Endothelial cell of umbilical vein (primary cell): ENCODE results near the gene ZNF202. TPM values are rescaled to one million over a fixed set of nuclear protein-coding genes. Genes with fewer than 3 reads are reported as not detected.

Source experiments
- BruUV-seq: library from RNA; stranded (reverse); fragments of 400-500 nt; replicated peaks from 2 replicates; lab custom pipeline; 2021; lab: Mats Ljungman, UMichigan
- CTCF ChIA-PET: fragments of 300-600, 350-600 bp; sonication (Branson Sonifier 250); formaldehyde crosslinking; loops from one replicate; lab custom pipeline; 2021; ENCODE audit warnings: antibody characterized with exemption, inconsistent platforms; lab: Charles Lee
- POLR2A ChIA-PET: fragments of 300-600, 350-600 bp; sonication (Branson Sonifier 250); formaldehyde crosslinking; loops from one replicate; lab custom pipeline; 2021; ENCODE audit warnings: antibody characterized with exemption, inconsistent platforms; lab: Charles Lee
- DNase-seq: peaks from one replicate; pipeline ENCODE4 v3.0.0-alpha.2; 2011; ENCODE audit warnings: low read depth, low spot score
- FAIRE-seq: peaks from 2 replicates; lab custom pipeline; 2011; peaks lifted over from hg19 to GRCh38; lab: Jason Lieb, UNC
- H2AFZ ChIP-seq: 2 replicates; pipeline ENCODE4 v1.6.0; 2012; ENCODE audit warnings: low read depth, low read length, control low read depth, inconsistent platforms
- H3K27ac ChIP-seq: 2 replicates; pipeline ENCODE4 v1.5.1; 2011; ENCODE audit warnings: low read depth, mild to moderate bottlenecking, control low read depth, low read length, moderate library complexity; ENCODE audit not compliant: insufficient read depth
- H3K27me3 ChIP-seq, 2 experiments: 2 replicates each; pipeline versions ENCODE4 v1.6.0 to v1.6.1; 2011; ENCODE audit warnings: low read length in 2 of 2, mixed read lengths in 1 of 2; ENCODE audit not compliant: control insufficient read depth in 2 of 2, insufficient read depth in 2 of 2
- H3K36me3 ChIP-seq, 2 experiments: 2 replicates in 1 of 2; 3 replicates in 1 of 2; pipeline ENCODE4 v1.5.1; 2011; ENCODE audit warnings: low read length in 2 of 2, mild to moderate bottlenecking in 1 of 2, moderate library complexity in 1 of 2; ENCODE audit not compliant: control insufficient read depth in 2 of 2, insufficient read depth in 2 of 2; ENCODE audit errors: extremely low read depth in 1 of 2
- H3K4me1 ChIP-seq: 3 replicates; pipeline ENCODE4 v1.5.1; 2011; ENCODE audit warnings: mild to moderate bottlenecking, low read length; ENCODE audit not compliant: control insufficient read depth, insufficient read depth; ENCODE audit errors: extremely low read depth
- H3K4me2 ChIP-seq: 2 replicates; pipeline ENCODE4 v1.6.1; 2011; ENCODE audit warnings: low read length, control low read depth, mixed read lengths; ENCODE audit not compliant: insufficient read depth
- H3K4me3 ChIP-seq, 3 experiments: fragments of 200-600 bp in 1 of 3; sonication (generic), shearing (Covaris generic) in 1 of 3; replicated peaks in 1 of 3; 2 replicates each; pipeline ENCODE4 v1.5.1; 2011 to 2016; ENCODE audit warnings: control low read depth in 3 of 3, low read length in 3 of 3, mild to moderate bottlenecking in 2 of 3, inconsistent platforms in 1 of 3, low read depth in 1 of 3, moderate library complexity in 1 of 3; ENCODE audit not compliant: insufficient read depth in 1 of 3
- H3K79me2 ChIP-seq: 2 replicates; pipeline ENCODE4 v1.6.0; 2012; ENCODE audit warnings: low read length, inconsistent platforms; ENCODE audit not compliant: control insufficient read depth, insufficient read depth
- H3K9ac ChIP-seq: replicated peaks from 2 replicates; pipeline ENCODE3; 2011; ENCODE audit warnings: low read length, control low read depth; ENCODE audit not compliant: insufficient read depth; ENCODE audit errors: extremely low read depth
- H3K9me1 ChIP-seq: replicated peaks from 3 replicates; pipeline ENCODE4 v1.6.0; 2011; ENCODE audit warnings: mild to moderate bottlenecking, low read length; ENCODE audit not compliant: control insufficient read depth, insufficient read depth; ENCODE audit errors: extremely low read depth
- H3K9me3 ChIP-seq: replicated peaks from 2 replicates; pipeline ENCODE4 v1.5.1; 2012; ENCODE audit warnings: low read length, inconsistent platforms; ENCODE audit not compliant: control insufficient read depth, insufficient read depth
- H4K20me1 ChIP-seq: replicated peaks from 2 replicates; pipeline ENCODE3; 2011; ENCODE audit warnings: mild to moderate bottlenecking, low read length; ENCODE audit not compliant: control insufficient read depth, insufficient read depth; ENCODE audit errors: extremely low read depth
- EZH2 ChIP-seq: IDR thresholded peaks from 2 replicates; pipeline ENCODE4 v1.6.1; 2012; ENCODE audit warnings: borderline replicate concordance, low read depth, mild to moderate bottlenecking, moderate library complexity, low read length, inconsistent platforms; ENCODE audit not compliant: severe bottlenecking
- FOS ChIP-seq: IDR thresholded peaks from 2 replicates; pipeline ENCODE4 v1.6.1; 2011; ENCODE audit warnings: mild to moderate bottlenecking, low read length, moderate library complexity, borderline replicate concordance; ENCODE audit not compliant: insufficient read depth
- GATA2 ChIP-seq: IDR thresholded peaks from 2 replicates; pipeline ENCODE4 v1.7.0; 2011; ENCODE audit warnings: low read depth, mild to moderate bottlenecking, moderate library complexity, mixed read lengths, low read length; ENCODE audit not compliant: insufficient read length, insufficient read depth
- JUN ChIP-seq: IDR thresholded peaks from 2 replicates; pipeline ENCODE4 v1.6.1; 2011; ENCODE audit warnings: borderline replicate concordance, low read depth; ENCODE audit not compliant: insufficient read length, insufficient read depth
- MYC ChIP-seq: IDR thresholded peaks from one replicate; pipeline ENCODE4 v1.6.1; 2011; ENCODE audit warnings: mild to moderate bottlenecking, low read depth, low read length
- POLR2A ChIP-seq: IDR thresholded peaks from 2 replicates; pipeline ENCODE4 v1.6.1; 2012; ENCODE audit warnings: low read depth, mild to moderate bottlenecking, control low read depth, low read length
- POLR2AphosphoS5 ChIP-seq: IDR thresholded peaks from 2 replicates; pipeline ENCODE4 v1.6.1; 2012; ENCODE audit warnings: low read depth, mild to moderate bottlenecking, control low read depth, low read length, moderate library complexity; ENCODE audit not compliant: insufficient read depth
- dilution Hi-C: fragments of 300-500 bp; cut with MboI; formaldehyde crosslinking; loops from one replicate; pipeline ENCODE4 v1.15.0; 2019; ENCODE audit warnings: low sequenced_read_pairs; ENCODE audit not compliant: extremely low pct_ligation_motif_present
- intact Hi-C: fragments of 100-400 bp; cut with micrococcal nuclease; formaldehyde crosslinking; loops from one replicate; pipeline ENCODE4 v1.10.0; 2022
- polyA plus RNA-seq, 4 experiments: library from polyadenylated mRNA; depleted of rRNA in 3 of 4; stranded (reverse) in 3 of 4; unstranded in 1 of 4; fragments of >200 nt; gene quantifications; 2 replicates each; pipeline versions ENCODE4 v1.2.1 to v1.2.3, GENCODE V29; 2011 to 2012; ENCODE audit warnings: missing spikeins in 1 of 4
- total RNA-seq: library from RNA; stranded (reverse); gene quantifications from 2 replicates; pipeline ENCODE4 v1.2.3, GENCODE V29; 2021
- TF ChIP-seq, protein P1 (sequence below), 2 donors: IDR thresholded peaks; 1 replicate in 1 of 2; 2 replicates in 1 of 2; pipeline ENCODE4 v1.5.1; 2011; ENCODE audit warnings: low read length in 2 of 2, mild to moderate bottlenecking in 2 of 2, moderate library complexity in 2 of 2, control low read depth in 1 of 2, inconsistent platforms in 1 of 2, low read depth in 1 of 2; ENCODE audit not compliant: insufficient read depth in 1 of 2; ENCODE audit errors: extremely low read depth in 1 of 2
- TF ChIP-seq, protein P2 (sequence below): IDR thresholded peaks from 2 replicates; pipeline ENCODE4 v1.6.1; 2011; ENCODE audit not compliant: insufficient read depth, insufficient read length

Gene ZNF202
- total and polyA plus RNA-seq, 2 donors (not counting 3 experiments of a cell fraction or from before 2014, with no cell fraction given): 6.5 to 12.3 TPM

DNA sequence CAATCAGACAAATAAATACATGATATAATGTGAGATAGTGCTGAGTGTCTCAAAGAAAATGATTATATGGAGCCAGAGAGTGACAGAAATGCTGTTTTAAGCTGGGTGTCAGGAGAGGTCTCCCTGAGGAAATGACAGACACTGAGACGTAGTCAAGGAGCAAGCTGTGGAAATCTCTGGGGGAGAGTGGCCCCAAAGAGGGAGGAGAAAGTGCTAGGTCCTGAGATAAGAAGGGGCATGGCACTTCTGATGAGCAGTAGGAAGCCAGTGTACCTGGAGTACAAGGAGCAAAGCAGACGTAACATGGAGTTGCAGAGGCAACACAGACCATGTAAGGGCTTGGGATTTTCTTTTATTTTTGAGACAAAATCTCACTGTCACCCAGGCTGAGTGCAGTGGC, 38.8 kb downstream of the ZNF202 start:
- POLR2A ChIA-PET: no interaction called here
- no peaks in the 10 kb centered on the region for H3K4me1 ChIP-seq
- no peak overlapping the region for H3K27ac ChIP-seq
- H4K20me1 ChIP-seq: no peaks in the 10 kb centered on the region
- no peak overlapping the region for H3K4me2 ChIP-seq
- intact Hi-C loops (loop anchor here (5.0 kb wide), 1 partner anchor 600 kb away; no protein-coding TSS in a partner anchor), dilution Hi-C loops (no loop called here)
- no peaks in the 10 kb centered on the region for H3K9me1 ChIP-seq
- CTCF ChIA-PET: interaction anchor here (0.8 to 1.1 kb wide), 3 partner anchors 8 to 122 kb away, joined by 3 to 7 read pairs (median 4); no protein-coding TSS in a partner anchor
- no peaks in the 10 kb centered on the region for H3K79me2 ChIP-seq
- FAIRE-seq: no peak
- no peak for DNase-seq
- H3K36me3 ChIP-seq: no peaks in the 10 kb centered on the region
- no peak overlapping the region for H3K4me3 ChIP-seq
- H3K27me3 ChIP-seq: no peaks in the 10 kb centered on the region
- BruUV-seq: no TSS peak
- no peak overlapping the region for H2AFZ ChIP-seq
- TF ChIP-seq JUN: no peak
- no peak for TF ChIP-seq GATA2
- TF ChIP-seq, protein P1, sequence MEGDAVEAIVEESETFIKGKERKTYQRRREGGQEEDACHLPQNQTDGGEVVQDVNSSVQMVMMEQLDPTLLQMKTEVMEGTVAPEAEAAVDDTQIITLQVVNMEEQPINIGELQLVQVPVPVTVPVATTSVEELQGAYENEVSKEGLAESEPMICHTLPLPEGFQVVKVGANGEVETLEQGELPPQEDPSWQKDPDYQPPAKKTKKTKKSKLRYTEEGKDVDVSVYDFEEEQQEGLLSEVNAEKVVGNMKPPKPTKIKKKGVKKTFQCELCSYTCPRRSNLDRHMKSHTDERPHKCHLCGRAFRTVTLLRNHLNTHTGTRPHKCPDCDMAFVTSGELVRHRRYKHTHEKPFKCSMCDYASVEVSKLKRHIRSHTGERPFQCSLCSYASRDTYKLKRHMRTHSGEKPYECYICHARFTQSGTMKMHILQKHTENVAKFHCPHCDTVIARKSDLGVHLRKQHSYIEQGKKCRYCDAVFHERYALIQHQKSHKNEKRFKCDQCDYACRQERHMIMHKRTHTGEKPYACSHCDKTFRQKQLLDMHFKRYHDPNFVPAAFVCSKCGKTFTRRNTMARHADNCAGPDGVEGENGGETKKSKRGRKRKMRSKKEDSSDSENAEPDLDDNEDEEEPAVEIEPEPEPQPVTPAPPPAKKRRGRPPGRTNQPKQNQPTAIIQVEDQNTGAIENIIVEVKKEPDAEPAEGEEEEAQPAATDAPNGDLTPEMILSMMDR (IDR thresholded peaks at IDR 0.05; ENCODE audit: extremely low read depth in 1 of 2, insufficient read depth in 1 of 2, low read depth in 1 of 2, low read length in 2 of 2): no peak
- TF ChIP-seq, protein P2, sequence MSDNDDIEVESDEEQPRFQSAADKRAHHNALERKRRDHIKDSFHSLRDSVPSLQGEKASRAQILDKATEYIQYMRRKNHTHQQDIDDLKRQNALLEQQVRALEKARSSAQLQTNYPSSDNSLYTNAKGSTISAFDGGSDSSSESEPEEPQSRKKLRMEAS: no peak
- no peak for TF ChIP-seq EZH2
- no peak for TF ChIP-seq MYC
- no peak for TF ChIP-seq POLR2AphosphoS5
- no peak for TF ChIP-seq FOS
- no peak for TF ChIP-seq POLR2A
- no peak overlapping the region for H3K9ac ChIP-seq
- no peaks in the 10 kb centered on the region for H3K9me3 ChIP-seq
